LHCN-M2 (cell line): ENCODE data around the gene ZNF343. TPM values are rescaled to one million over a fixed set of nuclear protein-coding genes. Genes with fewer than 3 reads are reported as not detected.

Source experiments
- DNase-seq: peaks from one replicate; pipeline ENCODE4 v3.0.0-alpha.2; 2012; ENCODE audit warnings: low read depth
- total RNA-seq: library from RNA; depleted of rRNA; stranded (reverse); fragments of >200 nt; gene quantifications from 2 replicates; pipeline ENCODE4 v1.2.3, GENCODE V29; 2014

Gene ZNF343
- total RNA-seq, 1 experiment from 2014 or later: 10.6 TPM

DNA sequence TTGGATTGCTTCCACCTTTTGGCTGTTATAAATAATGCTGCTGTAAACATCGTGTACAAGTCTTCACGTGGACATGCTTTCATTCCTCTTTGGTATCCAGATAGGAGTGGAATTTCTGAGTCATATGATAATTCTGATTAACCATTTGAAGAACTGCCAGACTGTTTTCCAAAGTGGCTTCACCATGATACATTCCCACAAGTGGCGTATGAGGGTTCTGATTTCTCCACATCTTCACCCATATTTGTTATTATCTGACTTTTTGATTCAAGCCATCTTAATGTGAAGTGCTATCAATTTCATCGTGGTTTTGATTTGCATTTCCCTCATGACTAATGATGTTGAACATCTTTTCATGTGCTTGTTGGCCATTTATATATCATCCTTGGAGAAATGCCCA lies 35.2 kb downstream of the ZNF343 start:
- DNase-seq: peak; percentile 70

DNA sequence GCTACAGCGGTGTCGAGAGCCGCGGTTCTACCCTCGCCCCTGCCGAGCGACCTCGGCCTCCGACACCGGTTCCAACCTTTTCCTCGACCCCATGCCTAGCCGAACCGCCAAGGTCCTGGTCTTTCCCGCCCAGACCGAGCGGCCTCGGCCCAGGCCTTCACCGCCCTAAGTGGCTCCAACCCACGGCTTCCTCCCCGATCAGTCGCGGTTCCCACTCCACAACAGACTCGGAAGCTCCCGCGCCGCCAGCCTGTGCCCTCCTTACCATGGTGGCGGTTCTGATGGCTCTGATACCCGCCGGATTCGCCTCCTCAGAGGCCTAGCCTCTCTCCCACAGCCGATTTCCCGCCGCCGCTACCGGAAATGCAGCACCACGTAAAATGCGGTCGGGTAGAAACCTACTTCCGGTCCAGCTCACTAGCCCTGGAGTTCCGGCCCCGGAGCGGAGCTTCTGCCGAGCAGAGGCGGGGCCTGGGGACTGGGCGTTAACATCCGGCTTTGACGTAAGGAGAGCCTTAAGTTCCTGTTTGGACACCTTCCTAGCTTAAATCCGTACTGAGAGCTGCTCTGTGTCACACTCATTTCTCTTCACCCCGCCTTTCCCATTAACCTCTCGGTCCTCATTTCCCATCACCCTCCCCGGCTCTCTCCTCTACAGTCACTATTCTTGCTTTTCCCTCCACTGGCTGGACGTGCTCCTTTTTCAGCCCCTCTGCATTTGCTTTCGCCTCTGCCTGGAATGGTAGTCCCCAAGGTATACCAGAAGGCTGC lies 38.1 kb downstream of the ZNF343 start, which contains the start of gene SNRPB:
Gene SNRPB (minus strand): TSS at position 367 of the 771 bp plus-strand sequence. CDS start 99 bp downstream, at position 268.
- peak; percentile 98 for DNase-seq

DNA sequence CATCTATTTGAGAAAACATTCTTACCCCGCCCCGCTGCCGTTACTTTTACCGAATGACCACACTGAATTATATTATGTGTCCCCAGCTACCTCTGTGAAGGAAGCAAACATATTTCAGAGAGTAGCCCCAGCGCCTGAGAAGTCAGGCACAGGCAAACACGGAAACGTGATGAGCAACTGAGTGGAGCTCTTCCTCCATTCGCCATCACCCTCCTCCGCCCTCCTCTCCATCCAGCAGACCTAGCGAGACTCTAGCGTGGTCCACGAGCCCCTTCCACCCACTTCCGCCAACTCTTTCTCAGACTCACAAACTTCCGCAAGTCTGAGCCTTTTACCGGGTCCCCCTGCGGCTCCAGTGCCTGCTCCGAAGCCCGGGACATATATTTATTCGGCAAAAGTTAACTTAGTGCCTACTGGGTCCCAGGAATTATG lies 38.7 kb downstream of the ZNF343 start:
- peak; percentile 54 for DNase-seq

DNA sequence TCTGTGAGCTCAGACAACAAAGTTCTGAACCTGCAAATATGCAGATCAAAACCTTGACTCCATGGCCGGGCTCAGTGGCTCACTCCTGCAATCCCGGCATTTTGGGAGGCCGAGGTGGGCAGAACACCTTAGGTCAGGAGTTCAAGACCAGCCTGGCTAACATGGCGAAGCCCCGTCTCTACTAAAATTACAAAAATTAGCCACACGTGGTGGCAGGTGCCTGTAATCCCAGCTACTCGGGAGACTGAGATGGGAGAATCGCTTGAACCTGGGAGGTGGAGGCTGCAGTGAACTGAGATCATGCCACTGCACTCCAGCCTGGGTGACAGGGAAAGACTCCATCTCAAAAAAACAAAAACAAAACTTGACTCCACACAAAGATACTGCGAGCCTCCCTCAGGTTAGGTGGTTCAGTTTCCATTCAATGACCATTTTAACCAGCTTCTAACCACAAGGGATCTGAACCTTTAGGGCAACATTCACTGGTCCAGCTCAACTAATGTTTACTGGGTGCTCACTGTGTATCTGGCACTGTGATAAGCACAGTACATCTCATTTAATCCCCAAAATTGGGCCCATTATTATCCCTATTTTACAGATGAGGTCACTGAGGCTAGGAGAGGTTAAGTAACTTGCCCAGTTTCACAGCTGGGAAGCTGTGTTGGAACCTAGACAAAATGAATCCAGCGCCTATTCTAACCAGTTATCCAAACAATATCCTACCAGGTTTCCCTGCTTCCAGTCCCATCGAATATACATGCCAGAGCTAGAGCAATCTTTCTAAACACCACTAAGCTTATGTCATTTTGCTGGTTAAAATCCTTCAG lies 39.9 kb downstream of the ZNF343 start:
- DNase-seq: peak; percentile 32

DNA sequence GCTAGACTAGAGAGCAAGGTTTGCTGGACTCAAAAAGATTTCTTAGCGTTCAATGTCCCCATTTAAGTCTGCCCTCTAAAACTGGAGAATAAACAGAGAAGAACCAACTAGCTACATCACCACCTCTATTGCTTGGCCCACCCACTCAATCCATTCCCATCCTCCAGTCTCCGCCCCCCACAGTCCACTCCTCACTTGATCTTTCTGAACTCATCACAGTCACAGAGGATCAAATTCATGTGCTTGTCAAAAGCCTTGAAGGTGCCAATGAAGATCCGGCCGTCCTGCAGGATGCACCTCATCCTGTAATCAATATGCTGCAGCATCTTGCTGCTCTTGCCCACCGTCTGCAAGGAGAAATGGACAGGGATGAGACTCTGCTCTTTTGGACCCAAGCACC lies 41.3 kb downstream of the ZNF343 start:
- no peak for DNase-seq

DNA sequence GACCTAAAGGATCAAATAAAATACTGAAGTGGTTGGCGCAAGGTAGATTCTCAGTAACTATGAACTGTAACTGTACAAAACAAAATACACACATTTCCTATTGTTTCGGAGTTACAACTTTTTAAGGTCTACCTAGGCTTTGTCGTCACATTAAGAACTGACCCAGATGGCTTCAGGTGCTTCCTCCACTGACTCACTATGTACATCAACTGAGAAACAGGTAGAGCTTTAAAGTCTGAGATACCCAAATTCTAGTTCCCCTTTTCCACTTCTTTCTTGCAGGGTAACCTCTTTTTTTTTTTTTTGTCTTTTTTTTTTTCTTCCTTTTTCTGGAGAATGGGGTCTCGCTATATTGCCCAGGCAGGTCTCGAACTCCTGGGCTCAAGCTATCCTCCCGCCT lies 43.6 kb downstream of the ZNF343 start:
- DNase-seq: no peak

DNA sequence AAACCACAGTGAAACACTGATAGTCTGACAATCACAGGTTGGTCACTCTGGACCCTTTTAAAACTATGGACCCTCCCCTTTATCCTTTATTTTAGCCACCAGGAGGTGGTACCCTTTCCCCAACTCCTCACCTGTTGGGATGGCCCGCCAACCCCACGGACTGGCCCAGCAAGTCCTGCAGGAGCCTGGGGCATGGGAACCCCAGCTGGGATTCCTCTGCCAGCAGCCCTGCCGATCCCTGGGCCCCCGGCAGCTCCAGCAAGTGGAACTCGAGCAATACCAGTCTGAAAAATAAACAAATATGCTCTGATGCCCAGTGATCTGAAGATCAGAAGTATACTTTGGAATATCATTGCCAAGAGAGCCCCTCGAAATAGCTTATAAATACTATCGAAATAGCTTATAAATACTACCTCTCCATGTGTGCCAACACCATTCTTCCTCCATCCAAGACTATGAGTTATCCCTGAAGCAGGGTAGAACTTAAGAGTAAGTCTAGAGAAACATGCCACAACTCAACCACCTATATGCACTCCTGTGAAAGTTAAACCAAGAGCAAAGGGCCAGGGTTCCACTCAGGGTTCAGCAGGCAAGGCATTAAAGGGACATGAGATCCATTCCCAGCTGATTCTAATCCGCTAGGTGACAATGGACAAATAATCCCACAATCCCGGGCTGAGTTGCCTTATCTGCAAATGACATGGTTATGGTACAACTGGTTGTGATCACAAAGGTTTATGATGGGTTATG lies 44.9 kb downstream of the ZNF343 start:
- DNase-seq: no peak

DNA sequence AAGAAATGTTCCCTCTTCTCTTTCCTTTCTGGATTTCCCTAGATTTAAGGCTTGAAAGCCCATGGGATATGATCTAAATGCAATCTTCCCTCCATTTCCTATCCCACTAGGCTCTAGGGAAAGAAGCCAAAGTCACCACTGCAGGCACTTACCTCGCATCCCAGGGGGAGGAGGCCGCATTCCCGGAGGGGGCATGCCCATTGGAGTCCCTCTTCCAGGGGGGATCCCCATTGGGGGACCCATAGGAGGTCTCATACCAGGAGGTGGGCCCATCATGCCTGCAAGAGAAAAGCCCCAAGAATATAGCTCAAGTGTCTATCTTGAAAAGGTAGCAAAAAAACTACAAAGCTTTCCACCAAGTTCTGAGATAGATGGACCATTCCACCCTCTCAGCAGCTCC lies 46.2 kb downstream of the ZNF343 start:
- no peak for DNase-seq

DNA sequence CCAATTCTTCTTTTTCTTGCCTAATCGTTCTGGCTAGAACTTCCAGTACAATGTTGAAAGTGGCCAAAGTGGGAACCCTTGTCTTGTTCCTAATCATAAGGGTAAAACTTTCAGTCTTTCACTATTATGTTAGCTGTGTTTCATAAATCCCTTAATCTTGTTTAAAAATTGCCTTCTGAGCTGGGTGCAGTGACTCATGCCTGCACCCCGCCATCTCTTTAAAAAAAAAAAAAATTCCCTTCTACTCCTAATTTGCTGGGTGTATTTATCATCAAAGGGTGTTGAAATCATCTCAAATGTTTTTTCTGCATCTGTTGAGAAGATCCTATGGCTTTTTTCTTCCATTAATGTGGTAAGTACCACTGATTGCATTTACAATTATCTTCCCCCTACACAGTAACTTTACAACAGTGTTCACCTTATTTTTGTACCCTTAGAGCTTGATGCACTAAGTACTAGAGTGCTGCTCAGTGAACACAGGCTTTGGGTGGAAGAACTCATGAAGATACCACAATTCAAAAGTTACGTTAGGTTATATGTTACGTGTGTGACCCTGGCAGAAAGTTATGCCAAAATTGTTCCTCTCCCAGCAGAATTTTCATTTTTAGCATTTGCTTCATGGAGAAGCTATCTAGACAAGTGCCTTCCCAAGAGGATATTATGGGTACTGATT lies 47.8 kb downstream of the ZNF343 start:
- DNase-seq: no peak

DNA sequence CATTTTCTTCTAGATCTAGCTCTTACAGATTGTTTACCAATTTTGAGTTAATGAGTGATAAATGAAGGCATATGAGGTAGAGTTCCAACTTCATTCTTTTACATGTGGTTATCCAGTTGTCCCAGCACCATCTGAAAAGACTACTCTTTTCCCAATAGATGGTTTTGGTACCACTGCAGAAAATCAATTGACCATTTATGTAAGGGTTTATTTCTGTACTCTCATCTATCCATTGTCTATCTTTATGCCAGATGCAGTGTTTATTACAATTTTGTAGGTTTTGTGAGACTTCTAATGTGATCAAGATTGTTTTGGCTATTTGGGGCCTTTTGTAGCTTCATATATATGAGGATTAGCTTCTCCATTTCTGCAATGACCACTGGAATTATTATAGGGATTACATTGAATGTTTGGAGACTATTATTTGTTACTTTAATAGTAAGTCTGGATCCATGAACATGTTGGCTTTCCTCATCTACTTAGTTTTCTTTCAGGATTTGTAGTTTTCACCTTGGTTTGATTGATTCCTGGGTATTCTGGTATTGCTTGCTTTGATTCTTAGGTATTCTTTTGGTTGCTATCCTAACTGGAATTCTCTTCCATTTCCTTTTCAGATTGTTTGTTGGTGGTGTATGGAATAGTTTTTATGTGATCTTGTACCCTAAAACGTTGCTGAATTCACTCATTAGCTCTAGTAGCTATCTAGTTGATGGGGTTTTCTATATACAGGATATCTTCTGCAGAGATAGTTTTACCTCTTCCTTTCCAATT lies 48.5 kb downstream of the ZNF343 start:
- DNase-seq: no peak

DNA sequence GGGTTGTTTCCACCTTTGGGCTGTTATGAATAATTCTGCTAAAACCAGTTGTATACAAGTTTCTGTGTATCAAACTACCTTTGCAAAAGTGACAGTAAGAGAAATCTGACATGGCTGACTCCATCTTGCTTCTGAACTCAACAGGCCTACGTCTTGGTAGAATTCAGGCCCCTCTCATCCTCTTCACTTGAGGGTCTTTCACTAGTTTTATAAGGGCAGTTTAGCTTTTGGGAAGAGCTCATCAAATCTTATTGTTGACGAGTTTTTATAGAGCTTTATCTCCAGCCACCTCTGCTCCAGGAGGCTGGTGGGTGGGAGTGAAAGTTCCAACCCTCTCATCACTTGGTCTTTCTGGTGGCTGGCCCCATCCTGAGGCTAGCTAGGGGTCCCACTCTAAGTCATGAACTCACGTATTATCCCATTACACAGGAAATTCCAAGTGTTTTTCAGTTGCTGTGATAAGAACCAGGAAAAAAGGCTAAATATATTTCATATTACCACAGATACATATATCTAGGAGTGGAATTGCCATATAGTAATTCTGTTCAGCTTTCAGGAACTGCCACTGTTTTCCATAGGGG lies 49.7 kb downstream of the ZNF343 start:
- no peak for DNase-seq

DNA sequence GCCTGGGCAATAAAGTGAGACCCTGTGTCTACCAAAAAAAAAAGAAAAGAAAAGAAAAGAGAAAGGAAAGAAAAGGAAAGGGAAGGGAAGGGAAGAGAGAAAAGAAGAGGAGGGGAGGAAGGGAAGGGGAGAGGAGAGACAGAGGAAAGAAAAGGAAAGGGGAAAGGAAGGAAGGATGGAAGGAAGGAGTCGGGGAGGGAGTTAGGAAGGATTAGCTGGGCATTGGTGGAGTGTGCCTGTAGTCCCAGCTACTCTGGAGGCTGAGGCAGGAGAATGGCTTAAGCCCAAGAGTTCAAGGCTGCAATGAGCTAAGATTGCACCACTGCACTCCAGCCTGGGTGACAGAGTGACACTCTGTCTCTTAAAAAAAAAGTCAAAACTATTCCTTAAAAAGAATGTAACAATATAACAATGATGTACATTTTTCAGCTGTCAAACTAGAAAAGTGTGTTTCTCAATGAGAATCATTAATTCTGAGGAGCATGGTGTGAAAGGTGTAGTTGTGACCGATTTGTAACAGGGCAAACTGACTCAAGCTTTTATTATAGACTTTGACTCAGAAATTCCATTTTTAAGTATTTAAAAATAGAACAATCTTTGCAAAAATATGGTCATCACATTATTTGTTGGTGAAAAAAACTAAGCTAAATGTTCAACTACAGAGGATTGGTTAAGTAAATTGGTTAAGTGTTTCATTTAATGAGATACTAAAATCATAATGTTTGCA lies 52.8 kb downstream of the ZNF343 start:
- no peak for DNase-seq

DNA sequence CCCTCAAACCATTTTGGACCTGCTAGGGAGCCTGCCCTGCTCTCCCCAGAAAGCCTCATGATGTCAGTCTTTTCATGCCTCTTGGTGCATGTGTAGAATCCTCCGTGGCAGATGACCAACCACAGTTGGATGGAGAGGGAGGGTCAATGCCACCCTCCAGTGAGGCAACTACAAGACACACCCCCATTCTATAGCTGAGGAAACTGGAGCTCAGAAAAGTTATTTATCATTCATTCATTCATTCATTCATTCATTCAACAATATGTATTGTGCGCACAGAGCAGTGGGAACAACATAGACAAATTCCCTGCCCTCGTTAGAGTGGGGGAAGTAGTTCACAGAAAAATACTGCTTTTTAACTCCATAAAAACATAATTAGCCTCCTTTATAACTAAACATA lies 54.9 kb downstream of the ZNF343 start:
- no peak for DNase-seq

DNA sequence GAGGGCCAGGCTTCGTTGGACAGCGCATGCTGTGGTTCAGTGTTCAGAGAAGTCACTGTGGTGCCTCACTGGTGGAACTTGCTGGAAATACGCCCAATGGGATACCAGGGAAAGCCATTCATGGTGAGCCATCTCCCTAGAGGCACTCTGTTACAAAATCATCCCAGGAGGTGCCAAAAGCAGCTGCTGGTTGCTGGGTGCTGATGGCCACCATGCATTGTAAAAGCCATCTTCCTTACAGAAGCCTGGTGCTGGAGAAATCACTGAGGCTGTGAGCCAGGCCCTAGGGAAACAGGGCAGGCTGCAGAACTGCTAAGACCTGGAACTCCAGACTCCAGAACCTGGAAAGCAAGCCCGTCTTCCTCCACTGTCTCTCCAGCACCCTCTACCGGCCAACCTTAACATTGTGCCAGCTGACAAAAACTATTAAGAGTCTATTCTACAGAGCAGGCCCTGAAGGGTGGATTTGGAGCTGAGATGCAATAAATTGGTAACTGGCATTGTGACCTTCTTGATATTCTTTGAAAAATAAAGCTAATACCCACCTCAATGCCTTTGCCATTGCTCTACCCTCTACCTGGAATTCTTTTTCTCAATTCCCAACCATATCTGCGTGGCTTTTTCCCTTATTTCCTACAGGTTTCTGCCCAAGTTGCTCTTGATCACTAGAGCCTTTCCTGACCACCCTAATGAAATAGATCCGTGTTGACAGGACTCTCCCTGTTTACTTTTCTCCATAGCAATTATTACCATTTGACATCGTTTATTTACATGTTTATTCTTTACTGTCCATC lies 56.6 kb downstream of the ZNF343 start:
- peak; percentile 62 for DNase-seq

DNA sequence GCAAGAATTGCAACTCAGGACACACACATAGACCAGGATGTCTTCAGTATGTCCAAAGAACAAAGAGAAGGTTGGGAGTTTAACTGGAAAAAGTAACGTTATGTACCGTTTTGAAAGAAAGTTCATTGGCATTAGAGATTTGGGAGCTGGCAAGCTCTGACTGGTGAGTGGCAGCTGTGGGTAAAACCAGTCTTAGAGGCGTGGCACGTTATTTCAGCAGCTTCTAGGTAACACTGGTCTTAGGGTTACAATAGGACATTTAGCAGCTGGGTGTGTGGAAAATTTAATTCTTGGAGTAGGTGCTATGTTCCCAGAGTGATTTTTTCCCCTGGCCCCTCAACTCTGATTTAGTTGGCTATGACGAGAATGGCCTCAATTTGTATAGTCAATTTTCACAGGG lies 57.3 kb downstream of the ZNF343 start:
- no peak for DNase-seq

DNA sequence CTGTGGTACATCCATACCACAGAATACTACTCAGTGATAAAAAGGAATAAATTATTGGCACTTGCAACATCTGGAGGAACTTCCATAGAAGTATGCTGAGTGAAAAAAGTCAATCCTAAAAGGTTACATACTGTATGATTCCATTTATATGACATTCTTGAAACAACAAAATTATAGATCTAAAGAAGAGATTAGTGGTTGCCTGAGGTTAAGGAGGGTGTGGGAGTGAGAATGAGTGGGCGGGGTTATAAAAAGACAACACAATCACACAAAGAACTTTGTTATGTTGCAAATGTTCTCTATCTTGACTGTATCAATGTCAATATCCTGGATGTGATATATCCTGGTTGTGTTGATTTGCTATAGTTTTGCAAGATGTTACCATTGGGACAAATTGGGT lies 59.3 kb downstream of the ZNF343 start:
- no peak for DNase-seq

DNA sequence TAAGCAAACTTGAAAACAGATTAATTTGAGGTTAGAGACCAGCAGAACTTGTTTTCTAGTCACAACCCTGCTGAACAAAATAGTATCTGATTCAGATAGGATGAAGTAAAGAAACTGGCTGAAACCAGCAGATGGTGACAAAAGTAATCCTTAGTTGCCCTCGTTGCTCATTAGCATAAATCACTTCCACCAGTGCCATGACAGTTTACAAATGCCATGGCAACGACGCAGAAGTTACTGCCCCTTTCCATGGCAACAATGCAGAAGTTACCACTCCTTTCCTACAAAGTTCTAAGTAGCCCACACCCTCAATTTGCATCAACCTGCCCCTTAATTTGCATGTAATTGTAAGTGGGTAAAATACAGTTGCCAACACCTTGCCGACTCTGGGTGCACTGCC lies 61.9 kb downstream of the ZNF343 start:
- DNase-seq: no peak
